Sigmoid colon (tissue), 7 donors: Measurements from ENCODE around the gene PANK4. TPM values are rescaled to one million over a fixed set of nuclear protein-coding genes. Genes with fewer than 3 reads are reported as not detected.

Source experiments
- DNase-seq: peaks from one replicate; pipeline ENCODE4 v3.0.0-alpha.2; 2019
- H3K27ac ChIP-seq, 4 donors: fragments of 200-600 bp; sonication (generic); one replicate each; pipeline ENCODE4 v1.5.1; 2016 to 2019; ENCODE audit warnings: mild to moderate bottlenecking in 1 of 4
- H3K27me3 ChIP-seq, 3 donors: fragments of 200-600 bp; sonication (generic); one replicate each; pipeline ENCODE4 v1.5.1; 2019; ENCODE audit warnings: mild to moderate bottlenecking in 1 of 3
- H3K36me3 ChIP-seq, 4 donors: fragments of 200-600 bp; sonication (generic); one replicate each; pipeline ENCODE4 v1.5.1; 2016 to 2019
- H3K4me1 ChIP-seq, 4 donors: fragments of 200-600 bp; sonication (generic); one replicate each; pipeline ENCODE4 v1.5.1; 2017 to 2019
- H3K4me3 ChIP-seq, 4 donors: fragments of 200-600 bp; sonication (generic); one replicate each; pipeline ENCODE4 v1.5.1; 2017 to 2019; ENCODE audit warnings: mild to moderate bottlenecking in 2 of 4, moderate library complexity in 1 of 4
- H3K9me3 ChIP-seq, 4 donors: fragments of 200-600 bp in 3 of 4; sonication (generic) in 3 of 4; one replicate each; pipeline versions ENCODE4 v1.5.1 to v1.6.1; 2013 to 2019
- CTCF ChIP-seq, 4 experiments: fragments of 450-650 bp in 3 of 4; fragments of 200-600 bp in 1 of 4; IDR thresholded peaks; one replicate each; pipeline ENCODE4 v1.5.1; 2016 to 2019; ENCODE audit warnings: antibody characterized with exemption in 4 of 4, mild to moderate bottlenecking in 3 of 4, moderate library complexity in 2 of 4
- EP300 ChIP-seq, 4 donors: sonication (generic); formaldehyde crosslinking; IDR thresholded peaks; one replicate each; pipeline ENCODE4 v1.6.1; 2017; ENCODE audit warnings: antibody characterized with exemption in 4 of 4
- POLR2A ChIP-seq, 2 donors: fragments of 450-650 bp; IDR thresholded peaks; one replicate each; pipeline ENCODE4 v1.6.1; 2016; ENCODE audit warnings: antibody characterized with exemption in 2 of 2, mild to moderate bottlenecking in 2 of 2, moderate library complexity in 2 of 2
- POLR2AphosphoS5 ChIP-seq, 4 donors: sonication (generic); formaldehyde crosslinking; IDR thresholded peaks; one replicate each; pipeline ENCODE4 v1.6.1; 2017; ENCODE audit warnings: antibody characterized with exemption in 4 of 4
- WGBS, 2 donors: extraction: QIAGEN DNeasy Blood & Tissue Kit; methylation state at CpG; one replicate each; pipeline ENCODE4 v1.1.7; 2013; 5-methylcytosine and 5-hydroxymethylcytosine counted together
- intact Hi-C: fragments of 100-400 bp; cut with DNase I; formaldehyde crosslinking; loops from one replicate; pipeline ENCODE4 v1.15.1; 2023
- polyA plus RNA-seq, 3 donors: library from polyadenylated mRNA; stranded (reverse); fragments of 200-250 nt; gene quantifications; one replicate each; pipeline ENCODE4 v1.2.3, GENCODE V29; 2013
- total RNA-seq, 4 donors: library from RNA; depleted of rRNA; stranded (reverse); fragments of >200 nt; gene quantifications; one replicate each; pipeline ENCODE4 v1.1.0, GENCODE V29; 2016
- donor health status: healthy with polysubstance abuse.
- donor health status: Bipolar disorder and iron deficiency.
- donor health status: healthy.

The PANK4 gene
- total and polyA plus RNA-seq, 7 donors, result 11.4 to 37.7 (median 25.4) TPM

- intact Hi-C loops, result no loop called here
- Histone ChIP-seq H3K9me3 (no peaks in the 10 kb centered on the region), H3K4me1 (peaks cover 0 to 40% (median 38%) of the 10 kb centered on the region in 4 donors), H3K4me3 (peak overlapping the region in 3 of 4 donors; percentile 26 to 29 (median 28)), H3K27me3 (peaks cover 46 to 81% (median 74%) of the 10 kb centered on the region in 3 donors), H3K36me3 (no peaks in the 10 kb centered on the region), H3K27ac (no peak overlapping the region)
- 5 to 12% methylated on average over 30 of the region's 30 CpGs for whole genome bisulfite sequencing, 2 donors
- no peak for DNase-seq
- TF ChIP-seq POLR2A (IDR thresholded peaks at IDR 0.05), result no peak
- TF ChIP-seq CTCF (IDR thresholded peaks at IDR 0.05), result no peak
- TF ChIP-seq POLR2AphosphoS5 (IDR thresholded peaks at IDR 0.05), result no peak
- no peak for TF ChIP-seq EP300 (IDR thresholded peaks at IDR 0.05)
These were observed 4.3 kb upstream of the PANK4 start for GRCh38 chr1:2530513-2531361.

- WGBS, 2 donors, result 1% methylated on average over 91 of the region's 91 CpGs
- H3K9me3 ChIP-seq, result no peaks in the 10 kb centered on the region
- peaks cover 0 to 47% (median 45%) of the 10 kb centered on the region in 4 donors for H3K4me1 ChIP-seq
- intact Hi-C loops, result loop anchor here (5.0 to 10.0 kb wide), 2 partner anchors 115 to 328 kb away; no protein-coding TSS in a partner anchor
- no peak for DNase-seq
- H3K27me3 ChIP-seq, result peaks cover 39 to 73% (median 66%) of the 10 kb centered on the region in 3 donors
- no peak within 1 kb of the TSS for H3K27ac ChIP-seq
- TF ChIP-seq POLR2AphosphoS5 (IDR thresholded peaks at IDR 0.05), result no peak
- TF ChIP-seq CTCF (IDR thresholded peaks at IDR 0.05), result no peak
- TF ChIP-seq EP300 (IDR thresholded peaks at IDR 0.05), result no peak
- no peak for TF ChIP-seq POLR2A (IDR thresholded peaks at IDR 0.05)
- H3K36me3 ChIP-seq, result no peaks in the 10 kb centered on the region
- peak within 1 kb of the TSS in 3 of 4 donors; percentile 26 to 29 (median 28) for H3K4me3 ChIP-seq
These were observed 3.6 kb upstream of the PANK4 start, which contains the start of gene HES5 for GRCh38 chr1:2529784-2530512. Gene HES5 (minus strand): TSS chr1:2530263. CDS start chr1:2530164, 99 bp downstream.

- no peaks in the 10 kb centered on the region for H3K36me3 ChIP-seq
- 2 to 3% methylated on average over 84 of the region's 84 CpGs for WGBS, 2 donors
- H3K4me1 ChIP-seq, result peaks cover 0 to 55% (median 53%) of the 10 kb centered on the region in 4 donors
- peaks cover 35 to 65% (median 58%) of the 10 kb centered on the region in 3 donors for H3K27me3 ChIP-seq
- H3K9me3 ChIP-seq, result no peaks in the 10 kb centered on the region
- TF ChIP-seq POLR2A (IDR thresholded peaks at IDR 0.05) (no peak), CTCF (IDR thresholded peaks at IDR 0.05) (no peak), EP300 (IDR thresholded peaks at IDR 0.05) (no peak), POLR2AphosphoS5 (IDR thresholded peaks at IDR 0.05) (no peak)
- H3K27ac ChIP-seq, result no peak overlapping the region
- peak overlapping the region in 3 of 4 donors; percentile 26 to 29 (median 28) for H3K4me3 ChIP-seq
- intact Hi-C loops, result loop anchor here (5.0 to 10.0 kb wide), 2 partner anchors 116 to 327 kb away; no protein-coding TSS in a partner anchor
- DNase-seq, result no peak
These were observed 2.8 kb upstream of the PANK4 start for GRCh38 chr1:2528966-2529783.

- 21 to 67% methylated on average over 10 of the region's 10 CpGs for WGBS, 2 donors
- DNase-seq, result no peak
- H3K4me3 ChIP-seq, result no peak overlapping the region
- H3K36me3 ChIP-seq, result no peaks in the 10 kb centered on the region
- no peak overlapping the region for H3K27ac ChIP-seq
- no peaks in the 10 kb centered on the region for H3K9me3 ChIP-seq
- intact Hi-C loops, result loop anchor here (5.0 to 10.0 kb wide), 2 partner anchors 116 to 326 kb away; no protein-coding TSS in a partner anchor
- peaks cover 0 to 61% (median 59%) of the 10 kb centered on the region in 4 donors for H3K4me1 ChIP-seq
- TF ChIP-seq CTCF (IDR thresholded peaks at IDR 0.05), result no peak
- no peak for TF ChIP-seq POLR2AphosphoS5 (IDR thresholded peaks at IDR 0.05)
- no peak for TF ChIP-seq POLR2A (IDR thresholded peaks at IDR 0.05)
- peaks cover 35 to 59% (median 53%) of the 10 kb centered on the region in 3 donors for H3K27me3 ChIP-seq
These were observed 2.2 kb upstream of the PANK4 start for GRCh38 chr1:2528611-2528965.
